Suprapubic skin (tissue), 4 donors: Measurements from ENCODE around the gene ARRDC4.

Experiments used
- EP300 ChIP-seq: sonication (generic); formaldehyde crosslinking; IDR thresholded peaks from one replicate; pipeline ENCODE4 v1.6.1; 2017; ENCODE audit warnings: antibody characterized with exemption
- POLR2A ChIP-seq, 2 donors: fragments of 450-650 bp; IDR thresholded peaks; one replicate each; pipeline ENCODE4 v1.6.1; 2017; ENCODE audit warnings: antibody characterized with exemption in 2 of 2, mild to moderate bottlenecking in 2 of 2, moderate library complexity in 2 of 2
- POLR2AphosphoS5 ChIP-seq, 3 donors: sonication (generic); formaldehyde crosslinking; IDR thresholded peaks; one replicate each; pipeline ENCODE4 v1.6.1; 2017; ENCODE audit warnings: antibody characterized with exemption in 3 of 3
- TF ChIP-seq, protein P1 (sequence below), 2 donors: fragments of 200-600 bp in 1 of 2; fragments of 450-650 bp in 1 of 2; sonication (generic) in 1 of 2; IDR thresholded peaks; one replicate each; pipeline ENCODE4 v1.5.1; 2016 to 2019; ENCODE audit warnings: antibody characterized with exemption in 2 of 2, mild to moderate bottlenecking in 1 of 2, moderate library complexity in 1 of 2

DNA sequence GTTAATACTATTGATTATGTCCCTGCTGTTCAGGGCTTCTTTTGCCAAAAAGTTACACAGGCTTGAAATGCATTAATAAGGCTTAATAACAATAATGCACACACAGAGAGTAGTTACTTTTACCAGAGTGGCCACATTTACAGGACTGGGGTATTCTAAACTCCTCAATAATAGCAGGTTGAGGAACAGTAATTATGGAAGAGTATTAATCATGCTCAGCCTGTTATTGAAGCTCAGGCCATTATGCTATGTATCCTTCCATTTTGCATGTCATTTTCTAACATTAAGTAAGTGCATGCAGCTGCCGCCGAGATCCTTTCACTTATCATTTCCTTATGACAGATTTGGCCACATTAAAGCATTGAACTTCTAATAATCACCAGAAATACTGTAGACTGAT, 5.7 kb downstream of the ARRDC4 start:
- TF ChIP-seq POLR2A (IDR thresholded peaks at IDR 0.05) (no peak), POLR2AphosphoS5 (IDR thresholded peaks at IDR 0.05) (no peak), EP300 (no peak)
- TF ChIP-seq, protein P1, sequence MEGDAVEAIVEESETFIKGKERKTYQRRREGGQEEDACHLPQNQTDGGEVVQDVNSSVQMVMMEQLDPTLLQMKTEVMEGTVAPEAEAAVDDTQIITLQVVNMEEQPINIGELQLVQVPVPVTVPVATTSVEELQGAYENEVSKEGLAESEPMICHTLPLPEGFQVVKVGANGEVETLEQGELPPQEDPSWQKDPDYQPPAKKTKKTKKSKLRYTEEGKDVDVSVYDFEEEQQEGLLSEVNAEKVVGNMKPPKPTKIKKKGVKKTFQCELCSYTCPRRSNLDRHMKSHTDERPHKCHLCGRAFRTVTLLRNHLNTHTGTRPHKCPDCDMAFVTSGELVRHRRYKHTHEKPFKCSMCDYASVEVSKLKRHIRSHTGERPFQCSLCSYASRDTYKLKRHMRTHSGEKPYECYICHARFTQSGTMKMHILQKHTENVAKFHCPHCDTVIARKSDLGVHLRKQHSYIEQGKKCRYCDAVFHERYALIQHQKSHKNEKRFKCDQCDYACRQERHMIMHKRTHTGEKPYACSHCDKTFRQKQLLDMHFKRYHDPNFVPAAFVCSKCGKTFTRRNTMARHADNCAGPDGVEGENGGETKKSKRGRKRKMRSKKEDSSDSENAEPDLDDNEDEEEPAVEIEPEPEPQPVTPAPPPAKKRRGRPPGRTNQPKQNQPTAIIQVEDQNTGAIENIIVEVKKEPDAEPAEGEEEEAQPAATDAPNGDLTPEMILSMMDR (IDR thresholded peaks at IDR 0.05), result no peak
